ENCODE measurements around the gene CENPS.

- TF ChIP-seq CTCF (IDR thresholded peaks at IDR 0.05) (no peak), POLR2A (IDR thresholded peaks at IDR 0.05) (no peak)
Measured at GRCh38 chr1:10450156-10450814, 20.1 kb downstream of the CENPS start.

Data from Peyer's patch (tissue), 4 donors.